PC-9 (cell line): ENCODE measurements around the gene CGB3.

Experiments used
- CTCF ChIP-seq: fragments of 200-600 bp; sonication (generic); conservative IDR thresholded peaks from 2 replicates; pipeline ENCODE4 v1.6.1; 2017; ENCODE audit warnings: mixed run types, antibody characterized with exemption, mild to moderate bottlenecking, moderate library complexity
- EZH2 ChIP-seq: fragments of 200-600 bp; sonication (generic); IDR thresholded peaks from 2 replicates; pipeline ENCODE4 v1.8.0; 2017; ENCODE audit warnings: antibody characterized with exemption, low read depth

- no peak for TF ChIP-seq CTCF
- TF ChIP-seq EZH2 = no peak
Measured at GRCh38 chr19:48989701-48990291, 34.3 kb downstream of the CGB3 start.
